GM18499 (cell line): ENCODE data around the gene TGFB1.
"Not testable (repeated sequence)": the region's sequence is repeated elsewhere in the genome, so short reads cannot be mapped to it uniquely, and the experiment has no call there.

Experiments used
- ATAC-seq: cut with Tn5 transposase; IDR thresholded peaks from one replicate; pipeline ENCODE4 v1.9.1; 2021; ENCODE audit warnings: moderate number of reproducible peaks; ENCODE audit not compliant: insufficient read depth, unreplicated experiment

The TGFB1 gene

GRCh38 chr19:41353466-41354342 is at the start of gene TGFB1:
TSS of gene TGFB1 (minus strand) at chr19:41353922. CDS start at chr19:41353044, 878 bp downstream.
- ATAC-seq = no peak

GRCh38 chr19:41402010-41402409 is 48.3 kb upstream of the TGFB1 start:
- no peak for ATAC-seq

- no peak for ATAC-seq
Observed at GRCh38 chr19:41401483-41401882, 47.8 kb upstream of the TGFB1 start.

GRCh38 chr19:41399525-41399924 is 45.8 kb upstream of the TGFB1 start:
- no peak for ATAC-seq

- ATAC-seq = no peak
Observed at GRCh38 chr19:41399091-41399490, 45.4 kb upstream of the TGFB1 start.

- no peak for ATAC-seq
Observed at GRCh38 chr19:41398598-41398997, 44.9 kb upstream of the TGFB1 start.

- ATAC-seq = no peak
Observed at GRCh38 chr19:41398050-41398418, 44.3 kb upstream of the TGFB1 start.

- ATAC-seq = peak; percentile 89
Observed at GRCh38 chr19:41397086-41398049, 43.6 kb upstream of the TGFB1 start, which contains the start of the genes BCKDHA and EXOSC5. TSS of gene BCKDHA (plus strand) at chr19:41397818. CDS start at chr19:41397828, 10 bp downstream. TSS of gene EXOSC5 (minus strand) at chr19:41397359. CDS start at chr19:41397328, 31 bp downstream.

GRCh38 chr19:41395355-41395754 is 41.6 kb upstream of the TGFB1 start:
- no peak for ATAC-seq

- no peak for ATAC-seq
Observed at GRCh38 chr19:41392775-41393174, 39.1 kb upstream of the TGFB1 start.

- no peak for ATAC-seq
Observed at GRCh38 chr19:41391618-41392017, 37.9 kb upstream of the TGFB1 start.

GRCh38 chr19:41386442-41386841 is 32.7 kb upstream of the TGFB1 start:
- ATAC-seq = no peak

GRCh38 chr19:41384351-41384750 is 30.6 kb upstream of the TGFB1 start:
- ATAC-seq = no peak

- not testable (repeated sequence) for ATAC-seq
Observed at GRCh38 chr19:41381536-41381935, 27.8 kb upstream of the TGFB1 start.

- no peak for ATAC-seq
Observed at GRCh38 chr19:41377977-41378709, 24.4 kb upstream of the TGFB1 start.

- no peak for ATAC-seq
Observed at GRCh38 chr19:41376998-41377365, 23.3 kb upstream of the TGFB1 start.

- no peak for ATAC-seq
Observed at GRCh38 chr19:41376241-41376997, 22.7 kb upstream of the TGFB1 start, which contains the start of gene TMEM91. TSS of gene TMEM91 (plus strand) at chr19:41376533. CDS start at chr19:41378310, 1,777 bp downstream.

GRCh38 chr19:41373993-41374392 is 20.3 kb upstream of the TGFB1 start:
- no peak for ATAC-seq

GRCh38 chr19:41372501-41372900 is 18.8 kb upstream of the TGFB1 start:
- ATAC-seq = no peak
